Heart left ventricle (tissue), 13 donors: Measurements from ENCODE around the gene WDR77.

Experiments
- CTCF ChIP-seq, 12 donors: fragments of 200-600 bp; sonication (generic) in 4 of 12; IDR thresholded peaks; one replicate each; pipeline versions ENCODE4 v1.5.0 to v1.8.0; 2018 to 2022; ENCODE audit warnings: antibody characterized with exemption in 12 of 12, mild to moderate bottlenecking in 5 of 12
- POLR2A ChIP-seq, 2 donors: fragments of 450-650 bp; IDR thresholded peaks; one replicate each; pipeline ENCODE4 v1.6.1; 2017; ENCODE audit warnings: antibody characterized with exemption in 2 of 2, mild to moderate bottlenecking in 2 of 2, moderate library complexity in 2 of 2
- donor health status: ischemic (EF 13 %, LVEDD 7.1; RV severe dilation, severe dysfunction).
- donor health status: DM: no; HTN: yes; CAD: no.
- donor health status: DM: no; HTN: no; CAD: no.
- donor health status: ischemic (EF 25% LVEDD 6.9; RV normal size, moderate dysfunction).
- donor health status: ischemic (EF 25% LVEDD 5.7; RV mildly dilated, moderate dysfunction).
- donor health status: ischemic (EF 35%, LVEDD 5.7; RV mildly dilated, moderate dysfunction).
- donor health status: nonischemic (EF 11% LVEDD 7.7; RV severe dilation, severe dysfunction).
- donor health status: DM: yes; HTN: yes; CAD: no.
- donor health status: PGD.
- donor health status: ischemic (EF 29% LVEDD 5.4; RV normal size, mild dysfunction).
- donor health status: nonischemic (EF 23%, LVEDD 6.1; RV moderate dilation, normal function).

- TF ChIP-seq CTCF (IDR thresholded peaks at IDR 0.05), result no peak
- no peak for TF ChIP-seq POLR2A (IDR thresholded peaks at IDR 0.05)
Observed at GRCh38 chr1:111450185-111450584, 1.1 kb upstream of the WDR77 start.
